Sigmoid colon (tissue), 3 donors: Measurements from ENCODE around the gene ACOT7.

Experiments
- POLR2A ChIP-seq, 2 donors: fragments of 450-650 bp; IDR thresholded peaks; one replicate each; pipeline ENCODE4 v1.6.1; 2016; ENCODE audit warnings: antibody characterized with exemption in 2 of 2, mild to moderate bottlenecking in 2 of 2, moderate library complexity in 2 of 2
- TF ChIP-seq, protein P1 (sequence below), 4 experiments: fragments of 450-650 bp in 3 of 4; fragments of 200-600 bp in 1 of 4; IDR thresholded peaks; one replicate each; pipeline ENCODE4 v1.5.1; 2016 to 2019; ENCODE audit warnings: antibody characterized with exemption in 4 of 4, mild to moderate bottlenecking in 3 of 4, moderate library complexity in 2 of 4

DNA sequence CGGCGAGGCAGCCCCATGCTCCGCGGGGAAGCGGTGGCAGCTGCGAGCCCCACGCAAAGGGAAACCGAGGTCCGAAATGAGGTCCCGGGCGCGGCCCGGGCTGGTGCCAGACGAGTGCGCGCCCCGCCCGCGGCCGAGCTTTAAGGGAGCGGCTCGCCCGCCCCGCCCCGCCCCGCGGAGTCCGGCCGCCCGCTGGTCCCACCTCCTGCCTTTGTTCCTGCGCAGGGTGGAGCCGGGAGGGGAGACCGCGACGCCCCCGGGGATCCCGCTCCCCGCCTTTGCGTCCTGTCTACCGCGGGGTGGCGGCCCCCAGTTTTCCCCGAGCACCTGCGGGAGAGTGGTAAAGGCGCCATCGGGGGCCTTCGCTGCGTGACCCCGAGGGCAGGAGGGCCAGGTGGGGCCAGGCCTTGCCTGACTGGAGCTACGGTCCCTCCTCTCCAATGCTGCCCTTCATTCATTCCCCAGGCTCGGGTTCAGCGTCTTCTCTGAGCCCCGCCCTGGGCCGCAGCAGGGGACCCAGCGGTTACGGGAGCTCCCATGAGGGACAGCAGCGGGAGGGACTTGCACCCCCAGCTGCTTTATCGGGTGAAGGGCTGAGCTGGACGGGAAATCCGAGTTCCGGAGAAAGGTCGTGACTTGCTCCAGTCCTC, 26.4 kb upstream of the ACOT7 start, which contains the start of gene HES2:
- no peak for TF ChIP-seq POLR2A (IDR thresholded peaks at IDR 0.05)
- TF ChIP-seq, protein P1, sequence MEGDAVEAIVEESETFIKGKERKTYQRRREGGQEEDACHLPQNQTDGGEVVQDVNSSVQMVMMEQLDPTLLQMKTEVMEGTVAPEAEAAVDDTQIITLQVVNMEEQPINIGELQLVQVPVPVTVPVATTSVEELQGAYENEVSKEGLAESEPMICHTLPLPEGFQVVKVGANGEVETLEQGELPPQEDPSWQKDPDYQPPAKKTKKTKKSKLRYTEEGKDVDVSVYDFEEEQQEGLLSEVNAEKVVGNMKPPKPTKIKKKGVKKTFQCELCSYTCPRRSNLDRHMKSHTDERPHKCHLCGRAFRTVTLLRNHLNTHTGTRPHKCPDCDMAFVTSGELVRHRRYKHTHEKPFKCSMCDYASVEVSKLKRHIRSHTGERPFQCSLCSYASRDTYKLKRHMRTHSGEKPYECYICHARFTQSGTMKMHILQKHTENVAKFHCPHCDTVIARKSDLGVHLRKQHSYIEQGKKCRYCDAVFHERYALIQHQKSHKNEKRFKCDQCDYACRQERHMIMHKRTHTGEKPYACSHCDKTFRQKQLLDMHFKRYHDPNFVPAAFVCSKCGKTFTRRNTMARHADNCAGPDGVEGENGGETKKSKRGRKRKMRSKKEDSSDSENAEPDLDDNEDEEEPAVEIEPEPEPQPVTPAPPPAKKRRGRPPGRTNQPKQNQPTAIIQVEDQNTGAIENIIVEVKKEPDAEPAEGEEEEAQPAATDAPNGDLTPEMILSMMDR (IDR thresholded peaks at IDR 0.05) = no peak
